ENCODE data around the gene UBE2I. TPM values are rescaled to one million over a fixed set of nuclear protein-coding genes. Genes with fewer than 3 reads are reported as not detected.

The UBE2I gene
- total RNA-seq, 1 experiment from 2014 or later, result 120 TPM

DNA sequence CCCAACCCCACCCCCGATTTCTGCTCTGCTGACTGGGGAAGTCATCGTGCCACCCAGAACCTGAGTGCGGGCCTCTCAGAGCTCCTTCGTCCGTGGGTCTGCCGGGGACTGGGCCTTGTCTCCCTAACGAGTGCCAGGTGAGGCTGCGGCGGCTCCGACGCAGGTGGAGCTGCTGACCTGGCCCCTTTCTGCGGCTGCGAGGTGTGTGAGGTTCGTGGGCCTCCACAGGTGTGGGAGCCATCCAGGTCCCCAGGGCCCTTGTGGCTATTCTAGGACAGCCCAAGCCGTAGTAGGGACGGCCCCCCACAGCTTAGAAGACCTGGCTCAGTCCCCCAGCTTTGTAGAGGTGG, 3.0 kb downstream of the UBE2I start:
- no peak for DNase-seq (ENCODE audit: extremely low read depth, low read depth)

DNA sequence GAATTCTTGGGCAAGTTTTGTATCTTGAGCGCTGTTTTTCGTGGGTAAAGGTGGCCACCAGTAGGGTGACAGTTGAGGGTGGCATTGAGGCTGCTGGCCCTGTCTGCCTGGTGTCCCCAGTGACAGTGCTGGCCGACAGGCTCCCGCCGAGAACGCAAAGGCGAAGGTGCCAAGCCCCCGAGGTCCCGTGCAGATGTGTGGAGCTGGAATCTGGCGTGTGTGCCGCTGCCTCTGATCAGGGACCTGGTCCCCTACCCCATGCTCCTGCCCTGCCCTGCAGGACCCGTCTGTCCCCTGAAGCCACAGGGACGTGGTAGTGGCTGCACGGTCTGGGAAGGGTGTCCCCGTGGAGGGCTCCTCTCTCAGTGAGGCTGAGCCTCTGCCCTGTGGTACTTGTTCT, 3.5 kb downstream of the UBE2I start:
- DNase-seq (ENCODE audit: extremely low read depth, low read depth), result no peak

DNA sequence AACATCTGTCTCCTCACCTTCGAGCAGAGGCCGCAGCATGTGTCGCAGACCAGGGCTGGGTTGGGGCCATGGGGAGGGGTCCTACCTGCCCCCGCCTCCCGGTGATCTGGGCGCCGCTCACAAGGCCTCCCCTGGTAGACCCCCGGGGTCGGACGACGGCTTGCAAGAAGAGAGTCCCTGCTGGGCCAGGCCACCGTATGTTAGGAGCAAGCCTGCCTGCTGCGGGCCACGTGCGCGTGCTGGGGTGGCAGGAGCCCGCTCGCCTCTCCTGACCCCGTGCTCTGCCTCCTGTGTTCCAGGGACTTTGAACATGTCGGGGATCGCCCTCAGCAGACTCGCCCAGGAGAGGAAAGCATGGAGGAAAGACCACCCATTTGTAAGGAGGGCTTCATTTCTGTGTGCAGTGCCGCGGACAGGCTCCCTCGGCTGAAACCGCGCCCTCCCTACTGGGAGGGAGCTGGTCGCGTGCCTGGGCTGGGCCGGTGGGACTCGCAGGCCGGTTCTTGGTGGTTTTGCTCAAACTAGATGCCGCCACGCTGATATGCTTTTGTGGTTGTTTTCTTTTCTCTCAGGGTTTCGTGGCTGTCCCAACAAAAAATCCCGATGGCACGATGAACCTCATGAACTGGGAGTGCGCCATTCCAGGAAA, 4.4 kb downstream of the UBE2I start:
- DNase-seq (ENCODE audit: extremely low read depth, low read depth), result no peak

DNA sequence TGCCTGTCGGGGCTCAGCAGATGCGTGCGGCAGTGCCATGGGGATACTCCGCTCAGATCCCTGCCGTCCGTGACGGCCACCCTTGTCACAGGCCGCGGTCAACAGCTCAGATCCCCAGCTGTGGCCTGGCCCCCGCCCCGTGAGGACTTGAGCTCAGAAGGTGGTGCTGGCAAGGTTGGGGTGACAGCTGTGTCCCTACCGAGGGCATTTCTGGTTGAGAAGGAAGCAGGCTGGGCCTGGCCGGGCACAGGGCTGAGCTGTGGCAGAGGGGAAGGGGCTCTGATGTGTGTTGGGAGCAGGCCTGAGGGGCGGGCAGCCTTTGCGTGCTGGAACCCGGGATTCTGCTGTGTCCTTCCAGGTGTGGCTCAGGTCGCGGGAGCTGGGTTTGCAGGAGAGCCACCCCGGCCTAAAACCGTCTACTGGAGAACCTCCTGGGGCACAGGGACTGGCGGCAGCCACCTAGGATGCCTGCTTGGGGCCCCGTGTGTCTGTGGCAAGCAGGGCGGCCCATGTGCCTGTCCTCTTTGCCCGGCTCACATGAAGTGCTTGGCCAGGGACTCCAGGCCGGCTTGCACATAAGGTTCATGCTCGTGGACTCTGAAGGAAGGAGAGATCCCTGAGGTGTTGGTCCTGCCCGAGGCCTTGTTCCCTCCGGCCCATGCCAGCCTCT, 5.1 kb downstream of the UBE2I start:
- DNase-seq (ENCODE audit: extremely low read depth, low read depth), result no peak

DNA sequence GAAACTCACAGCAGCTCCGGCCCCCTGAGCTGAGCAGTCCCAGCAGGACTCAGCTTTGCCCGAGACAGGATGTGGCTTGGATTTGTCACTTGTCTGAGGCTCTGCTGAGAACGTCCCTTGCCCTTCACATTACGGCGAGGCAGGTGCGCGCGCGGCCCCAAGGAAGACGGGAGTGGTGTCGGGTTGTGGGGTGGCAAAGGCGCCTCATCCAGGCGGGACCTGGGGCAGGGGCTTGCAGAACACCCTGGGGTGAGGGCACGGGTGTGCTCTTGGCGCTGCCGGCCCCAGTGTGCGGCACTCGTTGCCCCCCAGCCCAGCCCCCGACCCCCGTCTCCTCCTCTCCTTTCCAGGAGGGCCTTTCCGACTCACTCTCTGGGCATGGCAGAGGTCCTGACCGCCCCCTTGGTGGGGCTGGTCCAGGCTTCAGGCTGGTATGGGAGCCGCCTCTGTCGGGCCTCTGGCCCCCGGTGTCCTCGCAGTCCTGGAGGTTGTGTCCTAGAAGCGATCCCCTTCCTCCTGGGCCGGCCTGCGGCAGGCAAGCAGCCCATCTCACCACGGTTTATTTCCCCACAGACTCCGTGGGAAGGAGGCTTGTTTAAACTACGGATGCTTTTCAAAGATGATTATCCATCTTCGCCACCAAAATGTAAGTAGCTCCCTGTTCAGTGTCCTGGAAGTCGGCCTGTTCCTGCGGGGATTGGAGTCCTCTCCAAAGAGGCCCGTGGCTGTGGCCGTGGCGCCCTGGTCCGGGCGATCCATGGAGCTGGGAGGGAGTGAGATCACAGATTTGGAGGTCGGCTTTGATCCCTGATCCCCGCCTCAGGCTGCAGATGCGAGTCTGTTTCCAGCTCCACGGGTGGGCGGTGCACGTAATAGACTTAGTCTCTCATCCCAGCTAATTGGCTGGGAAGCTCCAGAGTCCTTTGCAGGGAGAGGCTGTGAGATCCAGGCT, 5.9 kb downstream of the UBE2I start:
- DNase-seq (ENCODE audit: extremely low read depth, low read depth), result no peak

DNA sequence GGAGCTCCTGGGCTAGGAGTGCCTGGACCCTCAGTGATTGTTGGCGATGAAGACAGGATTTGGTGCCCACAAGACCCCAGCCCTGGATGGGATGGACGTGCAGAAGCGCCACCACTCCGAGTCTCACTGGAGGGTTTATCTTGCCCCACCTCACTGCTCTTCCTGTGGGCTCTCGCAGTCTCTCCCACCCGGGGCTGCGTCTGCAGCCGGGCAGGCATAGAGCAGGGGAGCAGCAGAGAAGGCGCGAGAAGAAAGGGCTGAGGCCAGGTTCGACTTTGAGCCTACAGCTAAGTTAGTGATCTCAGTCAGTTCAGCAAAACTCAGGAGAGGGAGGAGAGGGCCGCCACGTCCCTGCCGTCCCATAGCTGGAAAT, 6.6 kb downstream of the UBE2I start:
- DNase-seq (ENCODE audit: extremely low read depth, low read depth), result no peak

DNA sequence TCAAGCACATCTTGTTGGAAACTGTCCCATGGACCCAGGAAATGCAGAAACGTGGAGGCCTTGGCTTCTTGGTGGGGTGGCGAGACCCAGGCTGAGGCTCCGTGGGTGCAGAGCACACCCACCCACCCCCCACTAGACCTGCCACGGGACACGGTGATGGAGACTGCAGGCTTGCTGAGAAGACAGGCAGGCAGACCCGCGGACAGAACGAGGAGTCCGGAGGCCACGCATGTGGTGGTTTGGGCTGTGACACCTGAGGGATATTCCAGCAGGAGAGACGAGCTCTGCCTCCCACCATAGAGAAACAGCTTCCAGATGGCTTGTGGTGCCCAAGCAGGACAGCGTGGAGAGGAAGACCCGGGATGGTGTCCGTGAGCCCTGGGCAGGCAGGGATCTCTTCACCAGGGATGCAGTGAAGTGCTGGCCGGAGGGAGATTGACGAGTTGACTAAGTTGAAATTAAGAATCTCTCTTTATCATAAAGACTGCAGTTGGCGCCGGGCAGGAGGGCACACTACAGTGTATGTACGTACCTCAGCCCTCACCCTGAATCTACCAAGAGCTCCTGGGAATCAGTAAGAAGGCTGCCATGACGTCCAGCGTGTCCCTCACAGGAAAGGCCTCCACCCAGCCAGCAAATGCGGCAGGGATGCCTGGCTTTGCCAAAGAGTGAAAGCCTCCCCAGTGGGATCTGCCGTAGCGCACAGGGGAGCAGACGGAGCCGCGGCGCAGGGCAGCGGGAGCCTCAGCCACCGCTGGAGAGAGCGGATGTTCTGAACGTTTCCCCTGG, 8.2 kb downstream of the UBE2I start:
- DNase-seq (ENCODE audit: extremely low read depth, low read depth), result no peak

DNA sequence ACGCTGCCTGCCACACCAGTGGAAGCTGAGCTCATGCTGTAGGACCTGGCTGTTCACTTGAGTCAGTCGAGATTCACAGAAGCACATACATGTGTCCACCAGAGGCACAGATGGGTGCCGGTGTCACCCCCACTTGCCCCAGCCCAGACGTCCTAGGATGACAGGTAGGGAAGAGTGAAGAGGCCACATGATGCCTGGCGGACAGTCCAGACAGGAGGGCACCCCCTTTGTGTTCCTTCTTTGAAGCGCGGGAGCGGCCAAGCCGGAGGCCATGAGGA, 8.8 kb downstream of the UBE2I start:
- DNase-seq (ENCODE audit: extremely low read depth, low read depth), result no peak

DNA sequence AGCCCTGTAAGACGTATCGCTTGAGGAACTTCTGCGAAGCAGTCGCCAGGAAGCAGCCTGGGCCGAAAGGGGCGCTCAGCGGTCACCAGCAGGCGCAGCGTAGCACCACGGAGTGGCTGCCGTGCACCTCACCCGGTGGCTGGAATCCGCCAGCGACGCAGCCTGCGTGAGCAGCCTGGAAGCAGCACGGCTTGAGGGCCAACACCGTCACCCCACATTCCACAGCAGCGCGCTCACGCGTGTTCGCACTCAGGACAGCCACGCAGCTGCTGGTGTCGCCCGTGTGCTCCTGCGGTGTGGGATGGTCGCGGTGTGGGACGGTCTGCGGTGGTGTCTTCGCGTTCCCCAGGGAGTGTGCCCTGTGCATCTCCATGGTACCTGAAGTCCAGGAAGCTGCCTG, 9.6 kb downstream of the UBE2I start:
- no peak for DNase-seq (ENCODE audit: extremely low read depth, low read depth)

DNA sequence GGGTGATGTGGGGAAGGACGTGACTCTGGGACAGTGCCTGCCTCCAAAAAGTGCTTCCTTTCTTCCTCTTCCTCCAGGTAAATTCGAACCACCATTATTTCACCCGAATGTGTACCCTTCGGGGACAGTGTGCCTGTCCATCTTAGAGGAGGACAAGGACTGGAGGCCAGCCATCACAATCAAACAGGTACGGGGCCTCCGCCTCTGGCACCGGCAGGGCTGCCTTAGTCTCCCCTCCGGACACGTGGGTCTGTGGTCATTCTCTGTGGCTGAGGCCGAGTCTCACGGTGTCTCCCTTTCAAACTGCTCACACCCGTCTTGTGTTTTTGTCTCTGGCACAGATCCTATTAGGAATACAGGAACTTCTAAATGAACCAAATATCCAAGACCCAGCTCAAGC, 10.7 kb downstream of the UBE2I start:
- no peak for DNase-seq (ENCODE audit: extremely low read depth, low read depth)

DNA sequence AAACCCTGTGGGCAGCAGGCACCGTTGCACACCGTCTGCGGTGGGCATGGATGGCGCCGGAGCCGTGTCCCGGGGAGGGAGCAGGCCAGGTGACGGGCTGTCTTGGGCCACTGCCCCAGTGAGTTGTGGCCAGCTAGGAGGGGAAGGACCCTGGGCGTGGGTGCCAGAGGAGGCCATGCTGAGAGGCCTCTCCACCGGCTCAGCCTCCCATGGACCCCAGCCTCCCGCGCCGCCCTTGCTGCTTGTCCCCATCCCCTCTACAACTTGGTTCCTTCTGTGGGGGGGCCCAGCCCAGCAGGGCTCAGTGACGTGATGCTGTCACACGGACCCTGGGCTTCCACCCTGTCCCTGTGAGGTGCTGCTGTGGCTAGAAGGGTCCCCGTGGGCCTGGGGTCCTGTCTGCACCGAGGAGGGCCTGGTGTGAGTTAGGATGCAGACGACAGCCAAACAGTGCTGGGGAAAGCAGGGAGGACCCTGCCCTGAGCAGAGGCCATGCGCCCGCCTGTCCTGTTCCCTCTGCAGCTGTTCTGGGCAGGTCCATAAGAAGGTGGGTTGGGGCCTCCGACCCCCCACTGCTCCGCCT, 11.3 kb downstream of the UBE2I start:
- no peak for DNase-seq (ENCODE audit: extremely low read depth, low read depth)

DNA sequence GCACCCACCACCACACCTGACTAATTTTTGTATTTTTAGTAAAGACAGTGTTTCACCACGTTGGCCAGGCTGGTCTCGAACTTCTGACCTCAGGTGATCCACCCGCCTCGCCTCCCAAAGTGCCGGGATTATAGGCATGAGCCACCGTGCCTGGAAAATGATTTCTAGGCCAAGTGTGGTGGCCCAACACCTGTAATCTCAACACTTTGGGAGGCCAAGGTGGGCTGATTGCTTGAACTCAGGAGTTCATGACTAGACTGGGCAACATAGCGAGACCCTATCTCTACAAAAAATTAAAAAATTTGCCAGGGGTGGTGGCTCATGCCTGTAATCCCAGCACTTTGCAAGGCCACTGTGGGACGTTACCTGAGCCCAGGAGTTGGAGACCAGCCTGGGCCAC, 13.0 kb downstream of the UBE2I start:
- no peak for DNase-seq (ENCODE audit: extremely low read depth, low read depth)

DNA sequence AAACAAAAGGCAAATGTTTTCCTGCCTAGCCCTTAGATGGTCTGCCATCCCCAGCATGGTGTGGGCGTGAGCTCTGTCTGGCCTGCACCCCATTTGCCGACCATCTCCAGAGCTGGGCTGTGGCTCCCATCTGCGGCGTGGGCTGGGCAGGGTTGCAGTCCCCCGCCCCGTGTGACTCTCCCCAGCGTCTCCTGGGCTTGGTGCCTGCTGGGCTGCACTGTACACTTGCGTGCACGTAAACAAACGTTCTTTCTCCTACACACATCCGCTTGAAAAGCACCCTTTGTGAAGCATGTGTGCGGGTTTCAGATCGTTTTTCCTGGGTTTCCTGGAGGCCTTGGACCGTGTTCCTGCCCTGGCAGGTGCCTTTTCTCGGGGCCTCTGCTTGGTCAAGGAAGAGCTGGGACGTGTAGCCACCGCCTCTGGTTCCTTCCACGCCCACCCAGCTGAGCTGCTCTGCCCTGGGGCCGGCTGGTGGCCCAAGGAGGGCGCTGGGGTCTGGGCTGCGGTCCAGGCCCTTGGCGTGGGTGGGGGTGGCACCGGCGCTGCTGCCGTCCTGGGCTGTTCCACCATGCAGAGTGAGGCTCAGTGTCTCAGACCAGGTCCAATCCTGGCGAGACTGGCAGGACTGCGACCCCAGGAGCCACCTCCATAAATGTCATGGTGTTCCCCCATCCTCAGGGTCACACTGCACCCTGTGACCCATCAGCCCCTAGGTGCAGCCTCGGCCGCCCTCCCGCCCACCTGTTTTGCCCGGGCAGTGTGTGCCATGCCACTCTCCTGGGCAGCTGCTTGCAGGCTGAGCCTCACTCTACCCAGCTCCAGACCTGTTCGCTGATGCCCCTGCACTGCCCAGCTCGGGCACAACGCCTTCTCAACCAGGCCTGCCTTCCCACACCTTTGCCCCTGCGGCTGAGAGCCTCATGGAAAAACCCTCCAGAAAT, 14.1 kb downstream of the UBE2I start:
- no peak for DNase-seq (ENCODE audit: extremely low read depth, low read depth)

DNA sequence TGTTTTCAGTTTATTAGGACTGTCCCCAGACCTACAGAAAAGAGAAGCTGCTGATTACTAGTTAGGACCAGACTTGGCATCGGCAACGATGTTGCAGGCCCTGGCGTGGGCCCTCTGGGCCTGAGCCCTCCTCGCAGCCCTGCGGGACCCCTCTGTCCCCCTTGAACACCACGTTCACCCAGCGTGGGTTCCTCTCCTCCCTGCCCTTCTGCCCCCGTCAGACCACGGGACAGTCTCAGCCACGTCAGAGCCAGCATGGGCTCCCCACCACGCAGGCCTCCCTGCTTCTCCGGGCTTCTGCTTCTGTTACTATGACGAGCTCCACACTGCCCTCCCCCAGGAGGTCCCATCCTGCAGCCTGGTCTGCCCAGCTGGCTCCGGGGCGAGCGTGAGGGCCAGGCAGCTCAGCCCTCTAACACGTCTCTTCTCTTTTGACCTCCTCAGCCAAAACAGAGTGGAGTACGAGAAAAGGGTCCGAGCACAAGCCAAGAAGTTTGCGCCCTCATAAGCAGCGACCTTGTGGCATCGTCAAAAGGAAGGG, 14.9 kb downstream of the UBE2I start:
- DNase-seq (ENCODE audit: extremely low read depth, low read depth), result no peak

DNA sequence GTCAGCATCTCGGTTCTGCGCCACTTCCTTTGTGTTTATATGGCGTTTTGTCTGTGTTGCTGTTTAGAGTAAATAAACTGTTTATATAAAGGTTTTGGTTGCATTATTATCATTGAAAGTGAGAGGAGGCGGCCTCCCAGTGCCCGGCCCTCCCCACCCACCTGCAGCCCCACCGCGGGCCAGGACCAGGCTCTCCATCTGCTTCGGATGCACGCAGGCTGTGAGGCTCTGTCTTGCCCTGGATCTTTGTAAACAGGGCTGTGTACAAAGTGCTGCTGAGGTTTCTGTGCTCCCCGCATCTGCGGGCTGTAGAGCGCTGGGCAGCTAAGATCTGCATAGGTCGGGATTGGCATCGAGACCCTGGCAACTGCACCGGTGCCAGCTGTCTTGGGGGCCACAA, 15.8 kb downstream of the UBE2I start:
- no peak for DNase-seq (ENCODE audit: extremely low read depth, low read depth)

DNA sequence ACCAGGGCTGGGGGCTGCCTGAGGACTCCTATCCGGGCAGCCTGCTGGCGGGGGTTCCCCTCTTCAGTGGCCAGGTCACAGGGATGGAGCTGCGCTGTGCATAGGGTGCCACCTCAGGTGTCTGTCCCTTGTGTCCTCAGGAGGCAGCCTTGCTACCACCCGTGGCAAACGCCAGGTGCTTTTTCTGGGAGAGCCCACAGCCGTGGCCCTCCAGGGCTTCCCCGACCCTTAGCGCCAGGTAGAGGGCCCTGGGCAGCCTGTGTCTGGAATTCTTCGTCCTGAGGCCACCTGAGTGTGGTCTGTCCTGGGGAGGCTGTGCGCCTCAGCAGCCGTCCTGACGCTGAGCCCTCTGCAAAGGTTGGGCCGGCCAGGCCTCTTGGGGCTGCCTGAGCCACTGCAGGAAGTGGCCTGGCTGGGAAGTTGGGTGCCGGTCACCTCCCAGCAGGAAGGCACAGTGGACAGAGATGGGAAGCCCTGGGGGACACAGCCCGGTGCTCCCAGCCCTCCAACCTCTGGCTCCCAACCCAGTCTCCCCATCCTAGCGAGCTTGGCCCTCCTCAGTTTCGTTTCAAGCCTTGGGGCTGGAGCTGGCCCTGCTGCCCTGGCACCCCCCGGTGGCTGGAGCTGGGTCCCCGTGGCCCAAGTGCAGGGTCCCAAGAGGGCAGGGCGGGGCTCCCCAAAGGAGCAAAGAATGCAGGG, 16.4 kb downstream of the UBE2I start:
- no peak for DNase-seq (ENCODE audit: extremely low read depth, low read depth)

DNA sequence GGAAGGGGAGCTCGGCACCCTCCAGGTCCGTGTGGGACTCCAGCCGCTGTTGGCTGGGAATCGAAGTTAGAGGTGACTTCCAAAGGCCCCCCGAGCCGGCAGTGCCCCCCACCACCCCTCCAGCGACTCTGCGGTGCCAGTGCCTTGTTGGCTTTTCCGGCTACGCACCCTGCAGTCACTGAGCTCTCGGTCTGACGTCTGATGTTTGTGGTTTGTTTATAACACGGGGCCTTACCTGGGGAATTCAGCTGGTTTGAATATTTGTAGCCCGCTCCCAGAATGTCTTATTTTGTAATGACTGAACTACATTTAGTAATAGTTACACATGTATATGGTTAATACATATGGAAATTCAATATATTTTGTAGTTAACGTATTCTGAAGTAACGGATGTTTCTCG, 17.0 kb downstream of the UBE2I start:
- DNase-seq (ENCODE audit: extremely low read depth, low read depth), result no peak

DNA sequence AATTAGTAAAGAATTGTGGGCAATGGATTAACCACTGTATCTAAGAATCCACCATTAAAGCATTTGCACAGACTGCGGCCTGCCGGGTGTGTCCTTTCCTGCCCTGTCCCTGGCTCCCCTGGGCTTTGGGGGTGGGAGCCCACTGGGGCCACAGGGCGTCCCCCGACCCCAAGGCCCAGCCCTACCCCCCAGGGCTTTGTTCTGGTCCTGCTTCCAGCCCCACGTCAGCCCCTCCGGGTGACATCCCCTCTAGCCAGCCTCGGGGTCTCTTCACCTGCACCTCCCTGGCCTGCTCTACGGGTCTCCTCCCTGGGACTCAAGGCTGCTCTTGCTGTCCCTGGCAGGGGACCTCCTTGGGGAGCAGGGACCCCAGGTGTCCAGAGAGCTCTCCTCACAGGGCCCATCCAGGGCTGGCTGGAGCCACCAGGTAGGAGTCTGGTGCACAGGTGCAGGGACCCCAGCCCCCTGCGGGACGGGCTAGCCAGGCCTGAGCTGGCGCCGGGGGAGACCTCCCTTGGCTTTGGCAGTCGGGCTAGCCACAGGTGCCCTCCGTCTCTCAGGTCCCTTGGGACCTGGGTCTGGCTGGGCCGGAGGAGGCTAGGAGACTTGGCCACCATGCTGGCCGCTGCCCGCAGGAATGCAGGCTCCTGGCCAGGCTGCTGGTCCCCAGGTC, 17.6 kb downstream of the UBE2I start:
- DNase-seq (ENCODE audit: extremely low read depth, low read depth), result no peak

DNA sequence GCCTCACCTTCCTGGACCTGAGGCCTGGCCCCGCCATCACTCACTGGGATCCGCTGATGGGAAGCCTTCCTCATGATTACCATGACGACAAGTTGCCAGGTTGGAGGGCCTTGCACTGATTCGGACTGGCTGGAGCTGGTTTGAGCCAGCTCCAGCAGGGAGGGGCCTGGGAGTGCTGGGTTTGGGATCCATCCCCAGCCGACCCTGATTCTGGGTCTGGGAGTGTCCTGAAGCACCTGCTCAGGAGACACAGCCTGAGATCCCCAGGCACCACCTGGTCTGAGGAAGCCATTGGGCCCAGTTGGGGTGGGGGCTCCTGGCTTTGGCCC, 18.1 kb downstream of the UBE2I start:
- no peak for DNase-seq (ENCODE audit: extremely low read depth, low read depth)
